ENCODE results near the gene ATP2C1.
"Not testable (repeated sequence)": the region's sequence is repeated elsewhere in the genome, so short reads cannot be mapped to it uniquely, and the experiment has no call there.

The ATP2C1 gene

DNA sequence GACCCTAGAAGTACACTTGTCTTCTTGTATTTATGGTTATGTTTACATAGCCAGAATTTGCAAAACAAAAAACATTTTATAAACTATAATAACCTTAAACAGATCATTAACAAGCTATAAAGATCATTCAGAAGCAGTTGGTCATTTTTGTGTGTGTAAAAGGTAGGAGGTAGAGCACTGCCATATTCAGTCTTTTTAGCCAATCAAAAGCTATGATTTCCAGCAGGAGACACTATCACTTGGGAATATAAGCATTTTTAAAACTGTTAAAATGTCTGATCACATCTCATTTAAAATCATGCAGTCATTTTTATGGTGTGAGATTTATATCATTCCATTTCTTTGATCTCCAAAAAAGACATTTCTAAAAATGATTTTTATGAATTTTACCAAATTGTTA is 42.6 kb upstream of the ATP2C1 start:
- TF ChIP-seq, protein P1, sequence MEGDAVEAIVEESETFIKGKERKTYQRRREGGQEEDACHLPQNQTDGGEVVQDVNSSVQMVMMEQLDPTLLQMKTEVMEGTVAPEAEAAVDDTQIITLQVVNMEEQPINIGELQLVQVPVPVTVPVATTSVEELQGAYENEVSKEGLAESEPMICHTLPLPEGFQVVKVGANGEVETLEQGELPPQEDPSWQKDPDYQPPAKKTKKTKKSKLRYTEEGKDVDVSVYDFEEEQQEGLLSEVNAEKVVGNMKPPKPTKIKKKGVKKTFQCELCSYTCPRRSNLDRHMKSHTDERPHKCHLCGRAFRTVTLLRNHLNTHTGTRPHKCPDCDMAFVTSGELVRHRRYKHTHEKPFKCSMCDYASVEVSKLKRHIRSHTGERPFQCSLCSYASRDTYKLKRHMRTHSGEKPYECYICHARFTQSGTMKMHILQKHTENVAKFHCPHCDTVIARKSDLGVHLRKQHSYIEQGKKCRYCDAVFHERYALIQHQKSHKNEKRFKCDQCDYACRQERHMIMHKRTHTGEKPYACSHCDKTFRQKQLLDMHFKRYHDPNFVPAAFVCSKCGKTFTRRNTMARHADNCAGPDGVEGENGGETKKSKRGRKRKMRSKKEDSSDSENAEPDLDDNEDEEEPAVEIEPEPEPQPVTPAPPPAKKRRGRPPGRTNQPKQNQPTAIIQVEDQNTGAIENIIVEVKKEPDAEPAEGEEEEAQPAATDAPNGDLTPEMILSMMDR (IDR thresholded peaks at IDR 0.05; ENCODE audit: low read depth, low read length, missing control alignments) = no peak
- in situ Hi-C loops (cut with HindIII; ENCODE audit: low sequenced_read_pairs) = no loop called here
- H3K4me3 ChIP-seq (ENCODE audit: low read depth, low read length) = no peak overlapping the region
- no peak for DNase-seq (ENCODE audit: low read depth)

DNA sequence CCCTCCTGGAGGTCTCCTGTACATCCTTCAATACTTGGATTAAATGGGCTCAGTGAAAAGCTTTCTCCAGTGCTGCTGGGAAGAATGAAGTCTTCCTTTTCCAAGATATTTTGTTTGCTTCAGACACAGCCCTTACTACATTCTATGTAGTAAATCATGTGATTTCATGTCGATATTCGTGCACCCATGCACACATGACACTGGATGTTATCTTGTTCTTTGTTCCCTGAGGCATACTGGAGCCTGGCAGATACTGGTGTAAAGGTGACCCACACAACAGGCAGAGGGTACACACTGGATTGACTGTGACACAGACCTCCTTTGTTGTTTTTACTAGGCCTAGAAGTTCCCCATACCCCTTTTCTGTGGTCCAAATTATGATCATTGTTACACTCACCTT is 40.3 kb upstream of the ATP2C1 start:
- no peak for DNase-seq (ENCODE audit: low read depth)
- in situ Hi-C loops (cut with HindIII; ENCODE audit: low sequenced_read_pairs) = no loop called here
- H3K4me3 ChIP-seq (ENCODE audit: low read depth, low read length) = no peak overlapping the region
- TF ChIP-seq, protein P1 (IDR thresholded peaks at IDR 0.05; ENCODE audit: low read depth, low read length, missing control alignments) = no peak

DNA sequence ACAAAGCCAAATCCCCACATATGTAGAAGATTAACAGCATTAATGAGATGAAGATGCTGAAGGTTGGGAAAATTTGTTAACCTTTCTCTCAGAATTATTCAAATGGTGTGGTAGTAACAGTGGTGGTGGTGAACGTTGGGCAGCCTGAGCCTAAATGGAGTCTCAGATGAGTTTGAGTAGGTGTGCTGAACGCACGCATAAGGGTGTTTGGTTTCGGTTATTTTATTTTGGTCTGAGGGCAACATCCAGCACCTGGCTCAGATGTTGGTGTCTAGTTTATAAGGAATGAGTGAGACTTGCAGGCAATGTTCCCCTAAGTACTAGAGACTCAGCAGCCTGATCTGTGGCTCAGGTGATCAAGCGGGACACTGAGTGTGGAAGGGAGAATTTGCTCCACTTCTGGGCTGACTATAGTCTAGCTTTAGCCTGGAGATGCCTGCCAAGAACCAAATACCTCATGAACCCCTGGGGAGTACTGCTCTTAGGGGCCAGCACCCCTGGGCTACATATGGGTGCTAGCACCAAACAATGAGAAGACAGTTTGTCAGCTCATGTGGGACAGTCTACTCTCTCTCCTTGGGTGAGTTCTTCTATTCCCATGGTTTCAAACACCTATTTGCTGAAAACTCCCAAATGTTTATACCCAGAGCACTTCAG is 39.5 kb upstream of the ATP2C1 start:
- DNase-seq (ENCODE audit: low read depth) = no peak
- TF ChIP-seq, protein P1 (IDR thresholded peaks at IDR 0.05; ENCODE audit: low read depth, low read length, missing control alignments) = no peak
- in situ Hi-C loops (cut with HindIII; ENCODE audit: low sequenced_read_pairs) = no loop called here
- no peak overlapping the region for H3K4me3 ChIP-seq (ENCODE audit: low read depth, low read length)

DNA sequence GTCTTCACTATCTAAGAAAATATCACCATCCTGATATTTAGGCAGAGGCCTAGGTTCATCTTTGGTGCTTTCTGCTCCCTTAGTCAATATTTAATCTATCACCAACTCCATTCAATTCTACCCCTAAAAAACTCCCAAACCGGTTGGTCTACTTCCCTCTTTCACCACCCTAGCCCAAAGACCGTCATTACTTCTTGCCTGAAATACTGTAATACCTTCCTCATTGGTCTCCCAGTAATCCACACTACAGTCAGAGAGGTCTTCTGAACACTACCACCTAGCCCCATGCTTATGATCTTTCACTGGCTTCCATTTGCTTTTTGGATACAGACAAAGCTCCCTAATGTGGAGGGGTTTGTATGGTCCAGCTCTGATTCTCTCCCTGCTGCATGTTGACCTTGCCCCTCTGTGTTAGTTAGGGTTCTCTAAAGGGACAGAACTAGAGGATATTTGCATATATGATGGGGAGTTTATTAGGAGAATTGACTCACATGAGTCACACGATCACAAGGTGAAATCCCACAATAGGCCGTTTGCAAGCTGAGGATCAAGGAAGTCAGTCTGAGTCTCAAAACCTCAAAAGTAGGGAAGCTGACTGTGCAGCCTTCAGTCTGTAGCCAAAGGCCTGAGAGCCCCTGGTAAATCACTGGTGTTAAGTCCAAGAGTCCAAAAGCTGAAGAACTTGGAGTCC is 36.4 kb upstream of the ATP2C1 start:
- no peak overlapping the region for H3K4me3 ChIP-seq (ENCODE audit: low read depth, low read length)
- DNase-seq (ENCODE audit: low read depth) = no peak
- in situ Hi-C loops (cut with HindIII; ENCODE audit: low sequenced_read_pairs) = no loop called here
- TF ChIP-seq, protein P1 (IDR thresholded peaks at IDR 0.05; ENCODE audit: low read depth, low read length, missing control alignments) = no peak

DNA sequence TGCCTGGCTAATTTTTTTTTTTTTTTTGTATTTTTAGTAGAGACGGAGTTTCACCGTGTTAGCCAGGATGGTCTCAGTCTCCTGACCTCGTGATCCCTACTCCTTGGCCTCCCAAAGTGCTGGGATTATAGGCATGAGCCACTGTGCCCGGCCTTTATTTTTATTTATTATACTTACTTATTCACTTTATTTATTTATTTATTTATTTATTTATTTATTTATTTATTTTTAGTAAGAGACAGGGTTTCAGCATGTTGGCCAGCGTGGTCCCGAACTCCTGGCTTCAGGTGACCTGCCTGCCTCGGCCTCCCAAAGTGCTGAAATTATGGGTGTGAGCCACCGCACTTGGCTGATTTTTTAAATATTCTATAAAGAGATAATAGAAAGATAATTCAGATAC is 31.8 kb upstream of the ATP2C1 start:
- H3K4me3 ChIP-seq (ENCODE audit: low read depth, low read length); in situ Hi-C loops (cut with HindIII; ENCODE audit: low sequenced_read_pairs); DNase-seq (ENCODE audit: low read depth): not testable (repeated sequence)

DNA sequence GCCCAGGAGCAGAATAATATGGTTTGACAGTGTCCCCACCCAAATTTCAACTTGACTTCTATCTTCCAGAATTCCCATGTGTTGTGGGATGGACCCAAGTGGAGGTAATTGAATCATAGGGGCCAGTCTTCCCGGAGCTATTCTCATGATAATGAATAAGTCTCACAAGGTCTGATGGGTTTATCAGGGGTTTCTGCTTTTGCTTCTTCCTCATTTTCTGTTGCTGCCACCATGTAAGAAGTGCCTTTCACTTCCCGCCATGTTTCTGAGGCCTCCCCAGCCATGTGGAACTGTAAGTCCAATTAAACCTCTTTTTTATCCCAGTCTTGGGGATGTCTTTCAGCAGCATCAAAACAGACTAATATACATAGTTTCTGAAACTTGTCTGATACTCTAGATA is 28.4 kb upstream of the ATP2C1 start:
- H3K4me3 ChIP-seq (ENCODE audit: low read depth, low read length) = no peak overlapping the region
- in situ Hi-C loops (cut with HindIII; ENCODE audit: low sequenced_read_pairs) = no loop called here
- TF ChIP-seq, protein P1 (IDR thresholded peaks at IDR 0.05; ENCODE audit: low read depth, low read length, missing control alignments) = no peak
- no peak for DNase-seq (ENCODE audit: low read depth)

DNA sequence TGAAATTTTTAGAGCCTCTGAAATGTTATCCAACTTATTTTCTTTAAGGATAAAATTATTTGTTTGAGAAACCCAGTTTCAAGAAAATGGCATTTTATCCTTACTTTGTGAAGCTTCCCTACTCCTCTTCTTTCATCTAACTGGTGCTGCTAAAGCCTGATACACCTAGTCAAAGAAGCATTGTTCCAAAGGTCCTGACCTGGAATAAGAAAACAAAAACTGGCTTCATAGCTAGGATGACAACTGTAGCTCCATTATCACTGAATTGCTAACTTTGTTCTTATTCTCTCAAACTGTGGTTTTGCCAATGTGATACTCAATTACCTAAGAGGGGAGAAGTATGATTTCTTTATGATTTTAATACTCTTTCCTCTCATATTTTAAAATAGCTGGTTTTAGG is 27.6 kb upstream of the ATP2C1 start:
- H3K4me3 ChIP-seq (ENCODE audit: low read depth, low read length) = no peak overlapping the region
- in situ Hi-C loops (cut with HindIII; ENCODE audit: low sequenced_read_pairs) = no loop called here
- TF ChIP-seq, protein P1 (IDR thresholded peaks at IDR 0.05; ENCODE audit: low read depth, low read length, missing control alignments) = no peak
- DNase-seq (ENCODE audit: low read depth) = no peak
